Measurements from ENCODE around the gene HHATL.

DNA sequence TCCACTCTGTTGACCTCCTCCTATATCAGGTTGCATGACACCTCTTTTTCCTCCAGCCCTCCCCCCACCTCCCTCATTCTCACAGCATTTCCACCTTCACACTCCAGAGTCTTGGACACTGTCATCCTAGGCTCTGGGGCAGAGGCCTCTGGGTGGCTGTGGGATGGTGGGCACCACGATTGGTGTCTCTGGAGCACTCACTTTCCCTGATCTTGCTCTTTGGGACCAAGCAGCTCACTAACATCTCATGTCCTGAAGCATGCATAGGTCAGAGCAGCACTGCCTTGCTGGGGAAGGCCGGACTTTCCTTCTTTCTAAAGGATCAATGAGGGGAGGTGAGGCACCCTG is 34.2 kb downstream of the HHATL start:
- TF ChIP-seq, protein P1, sequence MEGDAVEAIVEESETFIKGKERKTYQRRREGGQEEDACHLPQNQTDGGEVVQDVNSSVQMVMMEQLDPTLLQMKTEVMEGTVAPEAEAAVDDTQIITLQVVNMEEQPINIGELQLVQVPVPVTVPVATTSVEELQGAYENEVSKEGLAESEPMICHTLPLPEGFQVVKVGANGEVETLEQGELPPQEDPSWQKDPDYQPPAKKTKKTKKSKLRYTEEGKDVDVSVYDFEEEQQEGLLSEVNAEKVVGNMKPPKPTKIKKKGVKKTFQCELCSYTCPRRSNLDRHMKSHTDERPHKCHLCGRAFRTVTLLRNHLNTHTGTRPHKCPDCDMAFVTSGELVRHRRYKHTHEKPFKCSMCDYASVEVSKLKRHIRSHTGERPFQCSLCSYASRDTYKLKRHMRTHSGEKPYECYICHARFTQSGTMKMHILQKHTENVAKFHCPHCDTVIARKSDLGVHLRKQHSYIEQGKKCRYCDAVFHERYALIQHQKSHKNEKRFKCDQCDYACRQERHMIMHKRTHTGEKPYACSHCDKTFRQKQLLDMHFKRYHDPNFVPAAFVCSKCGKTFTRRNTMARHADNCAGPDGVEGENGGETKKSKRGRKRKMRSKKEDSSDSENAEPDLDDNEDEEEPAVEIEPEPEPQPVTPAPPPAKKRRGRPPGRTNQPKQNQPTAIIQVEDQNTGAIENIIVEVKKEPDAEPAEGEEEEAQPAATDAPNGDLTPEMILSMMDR (conservative IDR thresholded peaks at IDR 0.05; ENCODE audit: low read depth, low read length): no peak
- no peak for TF ChIP-seq EZH2 (IDR thresholded peaks at IDR 0.05; ENCODE audit: borderline replicate concordance, low read depth, low read length, poor library complexity, severe bottlenecking)
